Activated CD4-positive, alpha-beta T cell treated with anti-CD3 and anti-CD28 coated beads, Interleukin-2, amount 10 ng/mL, durations not matched to agents 7 days and 5 days (primary cell): Measurements from ENCODE around the gene LRRC73. TPM values are rescaled to one million over a fixed set of nuclear protein-coding genes. Genes with fewer than 3 reads are reported as not detected.
"Not testable (repeated sequence)": the region's sequence is repeated elsewhere in the genome, so short reads cannot be mapped to it uniquely, and the experiment has no call there.

Experiments
- CTCF ChIA-PET: fragments of 350-600 bp; sonication (Branson Sonifier 250); formaldehyde crosslinking; loops from one replicate; lab custom pipeline; 2021; ENCODE audit warnings: antibody characterized with exemption; lab: Charles Lee
- POLR2A ChIA-PET: fragments of 350-600 bp; sonication (Branson Sonifier 250); formaldehyde crosslinking; loops from one replicate; lab custom pipeline; 2021; ENCODE audit warnings: antibody characterized with exemption; lab: Charles Lee
- DNase-seq: peaks from one replicate; pipeline ENCODE4 v3.0.0-alpha.2; 2020
- H3K27ac Mint-ChIP-seq: one replicate; pipeline ENCODE4 v1.8.0; 2021; ENCODE audit warnings: mild to moderate bottlenecking, moderate library complexity, mixed read lengths
- H3K27me3 Mint-ChIP-seq: one replicate; pipeline ENCODE4 v1.8.0; 2021; ENCODE audit warnings: mixed read lengths
- H3K36me3 Mint-ChIP-seq: one replicate; pipeline ENCODE4 v1.8.0; 2021; ENCODE audit warnings: low read depth, mixed read lengths
- H3K4me1 Mint-ChIP-seq: one replicate; pipeline ENCODE4 v1.8.0; 2021; ENCODE audit warnings: mixed read lengths
- H3K4me3 Mint-ChIP-seq: one replicate; pipeline ENCODE4 v1.8.0; 2021; ENCODE audit warnings: mild to moderate bottlenecking, moderate library complexity, mixed read lengths
- H3K9me3 Mint-ChIP-seq: one replicate; pipeline ENCODE4 v1.8.0; 2021; ENCODE audit warnings: mixed read lengths
- total RNA-seq, 2 experiments: library from RNA; stranded (reverse); gene quantifications; one replicate each; pipeline ENCODE4 v1.2.3, GENCODE V29; 2021

LRRC73 gene
- total RNA-seq, 2 experiments from 2014 or later, result 0.48 to 0.52 TPM

DNA sequence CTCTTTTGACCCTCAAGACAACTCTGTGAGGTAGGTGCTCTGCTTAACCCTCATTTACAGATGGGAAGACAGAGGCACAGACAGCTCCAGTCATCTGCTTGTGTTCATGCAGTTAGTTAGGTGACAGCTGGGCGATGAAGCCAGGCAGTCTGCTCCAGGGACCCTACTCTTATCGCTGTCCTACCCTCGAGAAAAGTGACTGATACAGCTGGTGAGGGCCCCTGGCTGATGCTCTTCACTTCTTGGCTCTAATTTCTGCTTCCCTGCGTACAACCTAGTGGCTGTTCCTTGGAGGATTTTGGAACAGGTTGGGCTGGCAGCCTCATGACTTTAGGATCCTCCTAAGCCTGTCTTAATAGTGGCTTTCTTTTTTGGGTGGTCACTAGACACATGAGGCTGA is 41.9 kb downstream of the LRRC73 start:
- H3K4me1 Mint-ChIP-seq, result no peaks in the 10 kb centered on the region
- H3K36me3 Mint-ChIP-seq, result no peaks in the 10 kb centered on the region
- ChIA-PET POLR2A (no interaction called here), CTCF (interaction anchor here (1.0 kb wide), 1 partner anchor 9 kb away, joined by 5 read pairs; the partner anchor contains the start of gene TJAP1)
- H3K4me3 Mint-ChIP-seq, result no peak overlapping the region
- H3K9me3 Mint-ChIP-seq, result no peaks in the 10 kb centered on the region
- no peak overlapping the region for H3K27ac Mint-ChIP-seq
- no peak for DNase-seq
- H3K27me3 Mint-ChIP-seq, result peaks cover 16% of the 10 kb centered on the region

DNA sequence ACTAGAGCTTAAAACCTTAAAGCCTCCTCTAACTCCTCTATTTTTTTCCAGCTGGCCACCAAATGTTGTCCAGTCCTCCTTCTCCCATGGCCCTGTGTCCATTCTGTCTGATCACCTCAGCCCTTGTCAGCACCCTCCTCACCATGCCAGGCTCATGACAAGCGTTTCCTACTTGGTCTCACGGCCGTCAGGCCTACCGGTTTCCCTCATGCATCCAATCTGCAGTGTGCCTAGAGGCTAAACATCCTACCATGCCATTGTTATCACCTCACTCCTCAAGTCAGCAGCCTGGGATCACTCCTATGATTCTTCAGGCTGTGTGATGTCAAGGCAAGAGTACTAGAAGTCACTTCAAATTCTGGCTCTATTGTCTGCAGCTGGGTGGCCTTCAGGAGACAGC is 42.4 kb downstream of the LRRC73 start:
- no peak for DNase-seq
- no peaks in the 10 kb centered on the region for H3K36me3 Mint-ChIP-seq

DNA sequence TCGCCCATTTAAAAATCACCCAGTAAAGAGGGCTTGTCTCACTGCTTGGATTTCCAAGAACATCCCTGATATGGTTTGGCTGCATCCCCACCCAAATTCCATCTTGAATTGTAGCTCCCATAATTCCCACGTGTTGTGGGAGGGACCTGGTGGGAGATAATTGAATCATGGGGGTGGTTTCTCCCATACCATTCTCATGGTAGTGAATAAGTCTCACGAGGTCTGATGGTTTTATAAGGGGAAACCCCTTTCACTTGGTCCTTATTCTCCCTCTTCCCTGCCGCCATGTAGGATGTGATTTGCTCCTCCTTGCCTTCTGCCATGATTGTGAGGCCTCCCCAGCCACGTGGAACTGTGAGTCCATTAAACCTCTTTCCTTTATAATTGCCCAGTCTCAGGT is 42.9 kb downstream of the LRRC73 start:
- H3K4me3 Mint-ChIP-seq, POLR2A ChIA-PET, DNase-seq, H3K36me3 Mint-ChIP-seq, H3K9me3 Mint-ChIP-seq, H3K4me1 Mint-ChIP-seq, H3K27ac Mint-ChIP-seq: not testable (repeated sequence)
- CTCF ChIA-PET, result interaction anchor here (1.0 kb wide), 1 partner anchor 10 kb away, joined by 5 read pairs; the partner anchor contains the start of gene TJAP1
- H3K27me3 Mint-ChIP-seq, result peaks cover 22% of the 10 kb centered on the region

More for the DNA sequence above, 42.4 kb downstream of the LRRC73 start:
- CTCF ChIA-PET, result interaction anchor here (1.0 kb wide), 1 partner anchor 10 kb away, joined by 5 read pairs; the partner anchor contains the start of gene TJAP1
- POLR2A ChIA-PET, result no interaction called here
- Mint-ChIP-seq H3K27me3 (peaks cover 20% of the 10 kb centered on the region), H3K9me3 (no peaks in the 10 kb centered on the region), H3K4me3 (no peak overlapping the region), H3K27ac (no peak overlapping the region), H3K4me1 (no peaks in the 10 kb centered on the region)

DNA sequence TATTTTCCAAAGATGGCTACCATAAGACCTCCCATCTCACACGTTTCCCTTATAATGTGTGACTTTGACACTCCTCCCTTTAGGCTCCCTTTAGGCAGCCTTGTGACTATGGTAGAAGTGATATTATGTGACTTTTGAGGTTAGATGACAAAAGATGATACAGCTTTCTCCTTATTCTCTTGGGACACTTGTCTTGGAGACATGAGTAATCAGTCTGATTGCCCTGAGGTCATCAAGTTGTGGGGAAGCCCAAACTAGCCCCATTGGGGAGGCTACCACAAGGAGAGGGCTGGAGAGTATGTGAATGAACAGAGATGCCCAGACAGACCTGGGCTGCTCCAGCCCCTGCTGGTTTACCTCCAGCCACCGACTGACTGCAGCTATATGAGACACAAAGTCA is 44.2 kb downstream of the LRRC73 start:
- Mint-ChIP-seq H3K27ac (no peak overlapping the region), H3K36me3 (no peaks in the 10 kb centered on the region), H3K4me1 (no peaks in the 10 kb centered on the region), H3K4me3 (no peak overlapping the region), H3K27me3 (peaks cover 28% of the 10 kb centered on the region), H3K9me3 (no peaks in the 10 kb centered on the region)
- ChIA-PET CTCF (interaction anchor here (0.8 to 1.7 kb wide), 3 partner anchors 11 to 40 kb away, joined by 3 to 4 read pairs (median 3); partner anchors contain the start of gene TJAP1), POLR2A (no interaction called here)
- DNase-seq, result no peak

DNA sequence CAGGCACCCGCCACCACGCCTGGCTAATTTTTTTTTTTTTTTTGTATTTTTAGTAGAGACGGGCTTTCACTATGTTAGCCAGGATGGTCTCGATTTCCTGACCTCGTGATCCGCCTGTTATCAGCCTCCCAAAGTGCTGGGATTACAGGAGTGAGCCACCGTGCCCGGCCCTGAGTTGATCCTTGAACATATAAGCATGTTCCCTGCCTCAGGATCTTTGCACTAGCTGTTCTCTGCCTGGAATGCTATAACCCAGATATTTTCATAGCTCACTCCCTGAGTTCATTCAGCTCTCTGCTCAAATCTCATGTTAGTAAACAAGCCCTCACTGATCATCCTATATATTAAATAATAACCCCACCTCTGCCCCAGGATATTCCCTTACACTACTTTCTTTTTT is 45.8 kb downstream of the LRRC73 start:
- ChIA-PET CTCF (interaction anchor here (0.6 to 1.6 kb wide), 3 partner anchors 15 to 680 kb away, joined by 3 to 4 read pairs (median 3); no protein-coding TSS in a partner anchor), POLR2A (no interaction called here)
- Mint-ChIP-seq H3K9me3 (no peaks in the 10 kb centered on the region), H3K4me3 (no peak overlapping the region), H3K27ac (no peak overlapping the region), H3K4me1 (no peaks in the 10 kb centered on the region), H3K27me3 (peaks cover 34% of the 10 kb centered on the region), H3K36me3 (no peaks in the 10 kb centered on the region)
- no peak for DNase-seq

DNA sequence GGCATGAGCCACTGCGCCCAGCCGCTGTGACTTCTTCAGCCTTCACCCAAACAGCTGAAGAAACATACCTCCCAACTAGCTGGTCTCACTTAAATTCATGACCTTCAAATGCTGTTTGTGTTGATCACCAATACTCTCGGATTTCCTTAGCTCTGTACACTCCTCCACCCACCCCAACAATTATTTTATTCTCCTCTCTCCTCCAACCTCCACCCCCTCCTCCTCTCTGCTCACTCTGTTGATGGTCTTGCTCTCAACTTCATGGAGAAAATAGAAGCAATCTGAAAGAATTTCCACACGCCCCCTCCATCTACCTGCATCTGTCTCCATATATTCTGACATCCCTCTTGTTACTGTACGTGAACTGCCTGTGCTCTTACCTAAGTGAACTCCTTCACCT is 48.2 kb downstream of the LRRC73 start:
- Mint-ChIP-seq H3K9me3 (no peaks in the 10 kb centered on the region), H3K27me3 (peaks cover 30% of the 10 kb centered on the region), H3K4me1 (no peaks in the 10 kb centered on the region), H3K4me3 (no peak overlapping the region), H3K36me3 (no peaks in the 10 kb centered on the region), H3K27ac (no peak overlapping the region)
- ChIA-PET CTCF (no interaction called here), POLR2A (no interaction called here)
- DNase-seq, result no peak

DNA sequence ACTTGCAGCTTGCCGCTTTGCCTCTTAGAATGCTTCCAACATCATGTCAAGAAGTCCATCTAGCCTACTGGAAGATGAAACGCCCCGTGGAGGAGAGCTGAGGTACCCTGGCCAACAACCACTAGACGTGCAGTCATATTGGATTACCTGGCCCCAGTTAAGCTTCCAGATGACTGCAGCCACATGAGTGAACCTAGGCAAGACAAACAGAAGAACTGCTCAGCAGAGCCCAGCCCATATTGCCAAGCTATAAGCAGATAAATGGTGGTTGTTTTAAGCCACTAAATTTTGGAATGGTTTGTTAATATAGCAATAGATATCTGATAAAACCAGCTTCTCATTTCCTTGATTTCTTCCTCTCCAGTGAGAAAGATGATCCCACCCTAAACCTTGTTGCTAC is 50.1 kb downstream of the LRRC73 start:
- Mint-ChIP-seq H3K4me1 (peaks cover 7% of the 10 kb centered on the region), H3K27ac (no peak overlapping the region), H3K4me3 (no peak overlapping the region), H3K9me3 (no peaks in the 10 kb centered on the region), H3K36me3 (peaks cover 3% of the 10 kb centered on the region), H3K27me3 (peaks cover 40% of the 10 kb centered on the region)
- DNase-seq, result no peak
- POLR2A ChIA-PET, result no interaction called here
- CTCF ChIA-PET, result interaction anchor here (0.6 to 1.6 kb wide), 2 partner anchors 16 to 42 kb away, joined by 3 to 5 read pairs; no protein-coding TSS in a partner anchor

DNA sequence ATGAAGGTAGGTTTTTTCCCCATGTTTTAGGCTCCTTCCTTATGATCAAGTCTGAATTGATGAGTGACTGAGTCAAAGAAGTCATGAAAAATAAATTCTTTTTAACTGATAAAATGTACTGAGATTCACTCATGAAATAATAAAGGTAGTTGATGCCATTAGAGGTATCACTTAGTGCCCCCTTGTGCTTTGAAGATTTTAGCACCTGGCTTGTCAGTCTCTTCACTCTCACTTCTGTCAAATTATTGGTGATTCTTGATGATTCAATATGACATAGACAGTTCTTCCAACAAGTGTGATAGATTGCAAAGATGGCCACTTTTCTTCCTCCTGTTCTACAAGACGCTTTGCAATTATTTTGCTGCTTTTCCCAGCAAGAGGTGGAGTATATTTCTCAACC is 50.6 kb downstream of the LRRC73 start:
- Mint-ChIP-seq H3K4me3 (no peak overlapping the region), H3K27me3 (peaks cover 43% of the 10 kb centered on the region), H3K9me3 (no peaks in the 10 kb centered on the region), H3K4me1 (peaks cover 7% of the 10 kb centered on the region), H3K27ac (no peak overlapping the region), H3K36me3 (peaks cover 3% of the 10 kb centered on the region)
- CTCF ChIA-PET, result interaction anchor here (1.6 to 1.7 kb wide), 2 partner anchors 15 to 191 kb away, joined by 3 to 5 read pairs; no protein-coding TSS in a partner anchor
- POLR2A ChIA-PET, result no interaction called here
- DNase-seq, result no peak

DNA sequence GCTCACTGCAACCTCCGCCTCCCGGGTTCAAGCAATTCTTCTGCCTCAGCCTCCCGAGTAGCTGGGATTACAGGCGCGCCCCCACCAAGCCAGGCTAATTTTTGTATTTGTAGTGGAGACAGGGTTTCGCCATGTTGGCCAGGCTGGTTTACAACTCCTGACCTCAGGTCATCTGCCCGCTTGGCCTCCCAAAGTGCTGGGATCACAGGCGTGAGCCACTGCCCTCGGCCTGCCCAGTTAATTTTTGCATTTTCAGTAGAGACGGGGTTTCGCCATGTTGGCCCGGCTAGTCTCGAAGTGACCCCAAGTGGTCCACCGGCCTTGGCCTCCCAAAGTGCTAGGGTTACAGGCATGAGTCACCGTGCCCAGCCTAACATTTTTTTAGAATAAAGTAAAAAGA is 52.0 kb downstream of the LRRC73 start:
- POLR2A ChIA-PET, H3K27ac Mint-ChIP-seq: not testable (repeated sequence)
- CTCF ChIA-PET, result interaction anchor here (0.6 to 1.7 kb wide), 2 partner anchors 19 to 190 kb away, joined by 3 to 4 read pairs; no protein-coding TSS in a partner anchor

DNA sequence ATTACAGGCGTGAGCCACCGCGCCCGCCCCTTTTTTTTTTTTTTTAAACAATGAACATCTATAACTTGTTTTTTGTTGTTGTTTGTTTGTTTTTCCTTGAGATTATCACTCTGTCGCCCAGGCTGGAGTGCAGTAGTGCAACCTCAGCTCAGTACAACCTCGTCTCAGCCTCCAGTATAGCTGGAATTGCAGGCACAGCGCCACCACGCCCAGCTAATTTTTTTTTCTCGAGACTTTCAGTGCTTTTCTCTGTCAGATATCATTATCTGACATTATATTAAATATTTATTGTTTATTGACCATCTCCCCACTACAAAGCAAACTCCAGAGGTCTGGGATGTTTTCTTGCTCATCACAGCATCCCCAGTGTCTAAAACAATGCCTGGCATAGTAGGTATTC is 52.5 kb downstream of the LRRC73 start:
- ChIA-PET POLR2A (interaction anchor here (0.6 kb wide), 1 partner anchor 149 kb away, joined by 7 read pairs; the partner anchor contains the start of gene CRIP3), CTCF (interaction anchor here (1.3 to 1.7 kb wide), 2 partner anchors 19 to 189 kb away, joined by 3 to 4 read pairs; no protein-coding TSS in a partner anchor)
- H3K36me3 Mint-ChIP-seq, result peaks cover 4% of the 10 kb centered on the region
- H3K27me3 Mint-ChIP-seq, result peaks cover 45% of the 10 kb centered on the region
- no peak overlapping the region for H3K27ac Mint-ChIP-seq
- H3K4me3 Mint-ChIP-seq, result no peak overlapping the region
- DNase-seq, result no peak
- peaks cover 12% of the 10 kb centered on the region for H3K4me1 Mint-ChIP-seq
- no peaks in the 10 kb centered on the region for H3K9me3 Mint-ChIP-seq

More for the DNA sequence above, 52.0 kb downstream of the LRRC73 start:
- DNase-seq, H3K9me3 Mint-ChIP-seq, H3K36me3 Mint-ChIP-seq, H3K4me3 Mint-ChIP-seq: not testable (repeated sequence)
- peaks cover 49% of the 10 kb centered on the region for H3K27me3 Mint-ChIP-seq
- peaks cover 12% of the 10 kb centered on the region for H3K4me1 Mint-ChIP-seq

Other genes with a start within 250 kb of the LRRC73 start
- gene SLC22A7, start 212.1 kb downstream of the LRRC73 start, total RNA-seq, result not detected
- gene CRIP3, start 201.5 kb downstream of the LRRC73 start, total RNA-seq, result under 1 TPM in 1 of 2 experiments, not detected in 1; 0.67 TPM
- 10 to 100 TPM; 12.8 to 14.5 TPM for gene ZNF318, start 140.7 kb downstream of the LRRC73 start, total RNA-seq
- 10 to 100 TPM; 47.1 to 53.2 TPM for gene ABCC10, start 82.8 kb downstream of the LRRC73 start, total RNA-seq
- gene DLK2, start 54.8 kb downstream of the LRRC73 start, total RNA-seq, result not detected
- gene TJAP1, start 32.8 kb downstream of the LRRC73 start, total RNA-seq, result 10 to 100 TPM; 36.5 to 41.8 TPM
- 10 to 100 TPM; 68.1 to 71.7 TPM for gene YIPF3, start 6.6 kb upstream of the LRRC73 start, total RNA-seq
- gene POLR1C, start 6.7 kb upstream of the LRRC73 start, total RNA-seq, result 10 to 100 TPM; 23.1 to 33.4 TPM
- 10 to 100 TPM; 55.5 to 60.3 TPM for gene XPO5, start 65.7 kb upstream of the LRRC73 start, total RNA-seq
- gene POLH, start 65.8 kb upstream of the LRRC73 start, total RNA-seq, result 10 to 100 TPM; 80.3 to 87.0 TPM
- 10 to 100 TPM; 91.9 to 98.3 TPM for gene GTPBP2, start 118.9 kb upstream of the LRRC73 start, total RNA-seq
- gene MAD2L1BP, start 125.5 kb upstream of the LRRC73 start, total RNA-seq, result 10 to 100 TPM; 41.8 to 44.3 TPM
- not detected for gene RSPH9, start 134.7 kb upstream of the LRRC73 start, total RNA-seq
- gene MRPS18A, start 177.4 kb upstream of the LRRC73 start, total RNA-seq, result 10 to 100 TPM; 37.3 to 46.4 TPM